HepG2 (cell line): ENCODE results near the gene GFRAL. TPM values are rescaled to one million over a fixed set of nuclear protein-coding genes. Genes with fewer than 3 reads are reported as not detected.

ENCODE experiments used
- ATAC-seq: fragments of 200-7000 bp; cut with Tn5 transposase; 3 replicates; pipeline ENCODE4 v1.9.1; 2020; ENCODE audit warnings: mild to moderate bottlenecking, moderate library complexity
- BruUV-seq: library from RNA; stranded (reverse); fragments of 400-500 nt; replicated peaks from 2 replicates; lab custom pipeline; 2021; lab: Mats Ljungman, UMichigan
- CTCF ChIA-PET: fragments of 300-600 bp; formaldehyde crosslinking; extraction: SDS; loops from one replicate; lab custom pipeline; 2021; ENCODE audit warnings: low total read pairs, inconsistent platforms, low intra/inter-chr PET ratio; lab: Yijun Ruan, JAX
- POLR2A ChIA-PET: fragments of 350-600 bp; sonication (Branson Sonifier 250); formaldehyde crosslinking; loops from one replicate; lab custom pipeline; 2020; ENCODE audit warnings: antibody characterized with exemption, inconsistent platforms; lab: Yijun Ruan, JAX
- DNase-seq: peaks from one replicate; pipeline ENCODE4 v3.0.0-alpha.2; 2015; ENCODE audit warnings: low spot score
- FAIRE-seq: peaks from 3 replicates; lab custom pipeline; 2011; peaks lifted over from hg19 to GRCh38; lab: Jason Lieb, UNC
- H2AFZ ChIP-seq: one replicate; pipeline ENCODE4 v1.6.1; 2011; ENCODE audit warnings: low read length, inconsistent platforms
- H3K27ac ChIP-seq: fragments of 300-600 bp; 3 replicates; pipeline ENCODE4 v1.8.0; 2011; ENCODE audit warnings: mixed run types, mild to moderate bottlenecking, mixed read lengths, low read length, inconsistent platforms; ENCODE audit not compliant: insufficient read depth; ENCODE audit errors: extremely low read length
- H3K27me3 ChIP-seq, 2 experiments: fragments of 200-600 bp in 1 of 2; 2 replicates in 1 of 2; 3 replicates in 1 of 2; pipeline versions ENCODE4 v1.6.0 to v1.8.0; 2011; ENCODE audit warnings: low read length in 2 of 2, mild to moderate bottlenecking in 2 of 2, moderate library complexity in 2 of 2, inconsistent platforms in 1 of 2; ENCODE audit not compliant: insufficient read depth in 2 of 2, control insufficient read depth in 1 of 2
- H3K36me3 ChIP-seq, 2 experiments: fragments of 200-600 bp in 1 of 2; replicated peaks in 1 of 2; 2 replicates in 1 of 2; 3 replicates in 1 of 2; pipeline versions ENCODE4 v1.5.1 to v1.8.0; 2011; ENCODE audit warnings: low read length in 2 of 2, inconsistent platforms in 1 of 2; ENCODE audit not compliant: insufficient read depth in 2 of 2, control insufficient read depth in 1 of 2
- H3K4me1 ChIP-seq: 2 replicates; pipeline ENCODE4 v1.5.1; 2012; ENCODE audit warnings: low read length, inconsistent platforms; ENCODE audit not compliant: insufficient read depth
- H3K4me2 ChIP-seq: 2 replicates; pipeline ENCODE4 v1.6.0; 2011; ENCODE audit warnings: low read depth, low read length, inconsistent platforms
- H3K4me3 ChIP-seq, 3 experiments: fragments of 200-600 bp in 1 of 3; sonication (generic), shearing (Covaris generic) in 1 of 3; replicated peaks in 1 of 3; 2 replicates each; pipeline ENCODE4 v1.5.1; 2011 to 2016; ENCODE audit warnings: low read length in 3 of 3, inconsistent platforms in 2 of 3, low read depth in 2 of 3, mild to moderate bottlenecking in 2 of 3, control low read depth in 1 of 3, mixed read lengths in 1 of 3; ENCODE audit not compliant: insufficient read depth in 1 of 3
- H3K79me2 ChIP-seq: one replicate; pipeline ENCODE4 v1.6.1; 2011; ENCODE audit warnings: low read length, inconsistent platforms; ENCODE audit not compliant: insufficient read depth
- H3K9ac ChIP-seq: 2 replicates; pipeline ENCODE4 v1.6.0; 2011; ENCODE audit warnings: mild to moderate bottlenecking, low read depth, low read length, inconsistent platforms; ENCODE audit not compliant: insufficient read depth
- H3K9me3 ChIP-seq: 2 replicates; pipeline ENCODE4 v1.5.1; 2012; ENCODE audit warnings: mild to moderate bottlenecking, low read length
- H4K20me1 ChIP-seq: 2 replicates; pipeline ENCODE4 v1.6.0; 2011; ENCODE audit warnings: inconsistent platforms, mild to moderate bottlenecking, low read length, moderate library complexity; ENCODE audit not compliant: insufficient read depth
- CEBPB ChIP-seq: IDR thresholded peaks from 2 replicates; pipeline ENCODE4 v1.6.1; 2011; ENCODE audit warnings: low read depth, low read length, improper control_type of control experiment, borderline replicate concordance
- FUBP1 ChIP-seq: sonication (generic); formaldehyde crosslinking; IDR thresholded peaks from 2 replicates; pipeline ENCODE4 v1.5.1; 2020; ENCODE audit warnings: missing genetic modification reagents, mild to moderate bottlenecking, borderline replicate concordance
- KDM5A ChIP-seq: fragments of 200-600 bp; sonication (generic); IDR thresholded peaks from 2 replicates; pipeline ENCODE4 v1.7.0; 2018; ENCODE audit warnings: antibody characterized with exemption, mild to moderate bottlenecking, low read length, borderline replicate concordance
- ZNF639 ChIP-seq: conservative IDR thresholded peaks from 2 replicates; pipeline ENCODE4 v1.6.1; 2018; ENCODE audit warnings: missing genetic modification reagents
- ZNF83 ChIP-seq: sonication (generic); formaldehyde crosslinking; IDR thresholded peaks from 2 replicates; pipeline ENCODE4 v1.4.0; 2020; ENCODE audit warnings: missing genetic modification reagents, mild to moderate bottlenecking, borderline replicate concordance
- WGBS: methylation state at CpG from one replicate; pipeline ENCODE4 v1.1.6; 2017; ENCODE audit warnings: low lambda C conversion rate; 5-methylcytosine and 5-hydroxymethylcytosine counted together
- in situ Hi-C: cut with HindIII; loops from 2 replicates; pipeline ENCODE4 v1.10.0; 2017; ENCODE audit warnings: low pct_unique_long_range_greater_than_20kb; ENCODE audit not compliant: extremely low pct_ligation_motif_present
- intact Hi-C: fragments of 100-400 bp; cut with micrococcal nuclease; formaldehyde crosslinking; loops from one replicate; pipeline ENCODE4 v1.10.0; 2022; ENCODE audit not compliant: unreplicated experiment
- polyA plus RNA-seq, 8 experiments: library from polyadenylated mRNA; depleted of rRNA in 3 of 8; stranded (reverse) in 7 of 8; unstranded in 1 of 8; fragments of >200 nt; fragmentation: Illumina TruSeq in 4 of 8; extraction: Trizol in 4 of 8; gene quantifications; 2 replicates each; pipeline versions ENCODE4 v1.2.1 to v1.2.3, GENCODE V29; 2011 to 2016; ENCODE audit warnings: low read depth in 4 of 8, missing spikeins in 1 of 8, mixed read lengths in 1 of 8; ENCODE audit not compliant: insufficient read depth in 1 of 8
- total RNA-seq, 5 experiments: library from RNA; depleted of rRNA; stranded (reverse); fragments of >200 nt; fragmentation: Illumina TruSeq; extraction: Trizol; gene quantifications; 2 replicates each; pipeline ENCODE4 v1.2.3, GENCODE V29; 2016; ENCODE audit warnings: low read depth in 1 of 5

GFRAL gene
- total and polyA plus RNA-seq, 2 of the 13 experiments (the other 11 are each of a cell fraction or from before 2014, with no cell fraction given) = not detected

GRCh38 chr6:55399351-55399750 is 72.1 kb downstream of the GFRAL start:
- CTCF ChIA-PET = no interaction called here
- no peaks in the 10 kb centered on the region for H3K79me2 ChIP-seq
- POLR2A ChIA-PET = no interaction called here
- no peaks in the 10 kb centered on the region for H3K9me3 ChIP-seq
- no TSS peak for BruUV-seq
- H3K4me2 ChIP-seq = no peak overlapping the region
- no peak for DNase-seq
- FAIRE-seq = no peak
- no peaks in the 10 kb centered on the region for H3K4me1 ChIP-seq
- in situ Hi-C loops (no loop called here), intact Hi-C loops (no loop called here)
- no peak overlapping the region for H3K9ac ChIP-seq
- no peaks in the 10 kb centered on the region for H3K36me3 ChIP-seq
- H2AFZ ChIP-seq = no peak overlapping the region
- no peak overlapping the region for H3K27ac ChIP-seq
- no peak for ATAC-seq
- H3K27me3 ChIP-seq = no peaks in the 10 kb centered on the region
- TF ChIP-seq ZNF83 (no peak), ZNF639 (CRISPR knock-in tag) (no peak), FUBP1 (CRISPR knock-in tag) (no peak), CEBPB (0 out of 2 replicates have a peak, but pooled peaks have one; percentile 7), KDM5A (no peak)
- no peak overlapping the region for H3K4me3 ChIP-seq
- 0% methylated on average over 1 of the region's 1 CpG for WGBS
- H4K20me1 ChIP-seq = no peaks in the 10 kb centered on the region
